ENCODE data around the gene ZNF831. TPM values are rescaled to one million over a fixed set of nuclear protein-coding genes. Genes with fewer than 3 reads are reported as not detected.

Gene ZNF831
- total RNA-seq, 1 experiment from 2014 or later: 0.15 TPM

DNA sequence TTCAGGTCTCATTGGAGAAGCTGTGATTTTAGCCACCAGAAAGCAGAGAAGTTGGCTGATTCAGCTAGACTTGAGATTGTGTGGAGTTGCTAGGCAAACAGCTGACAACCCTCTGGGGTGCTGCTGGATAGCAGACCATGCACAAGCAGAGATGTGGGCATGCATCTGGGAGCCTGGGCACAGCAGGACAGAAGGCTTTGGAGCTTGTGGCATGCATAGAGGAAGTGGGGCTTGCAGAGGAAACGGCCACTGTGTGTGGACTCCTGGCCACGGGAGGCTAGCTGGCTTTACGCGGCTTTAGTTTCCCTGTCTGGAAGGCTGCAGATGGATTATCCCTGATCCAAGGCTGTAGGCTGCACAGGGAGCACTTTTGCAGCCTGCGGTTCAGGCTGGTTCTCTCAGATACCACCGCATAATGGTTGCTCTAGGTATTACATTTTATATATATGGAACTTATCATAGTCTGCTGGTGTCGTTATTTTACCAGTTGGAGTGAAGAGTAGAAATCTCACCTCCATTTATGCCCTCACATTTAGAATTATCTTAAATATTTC lies 10.4 kb downstream of the ZNF831 start:
- Histone ChIP-seq H3K36me3 (ENCODE audit: control insufficient read depth in 1 of 2, insufficient read depth in 2 of 2, low read length in 2 of 2) (no peaks in the 10 kb centered on the region), H3K9ac (ENCODE audit: low read length) (no peak overlapping the region), H3K27ac (ENCODE audit: low read depth, low read length) (no peak overlapping the region), H3K4me1 (ENCODE audit: control insufficient read depth in 1 of 2, insufficient read depth in 2 of 2, low read length in 2 of 2) (no peaks in the 10 kb centered on the region), H3K79me2 (ENCODE audit: insufficient read depth, low read length) (no peaks in the 10 kb centered on the region), H3K9me3 (ENCODE audit: control insufficient read depth in 1 of 2, insufficient read depth in 1 of 2, low read depth in 1 of 2, low read length in 2 of 2) (no peaks in the 10 kb centered on the region), H3K9me2 (ENCODE audit: insufficient read depth) (no peaks in the 10 kb centered on the region), H2AFZ (ENCODE audit: low read depth, low read length, poor library complexity, severe bottlenecking) (no peak overlapping the region), H3K27me3 (ENCODE audit: insufficient read depth, low read length) (peaks cover 43% of the 10 kb centered on the region), H3K4me2 (ENCODE audit: low read length) (no peak overlapping the region), H4K20me1 (ENCODE audit: insufficient read depth) (peaks cover 3% of the 10 kb centered on the region; the same call in 1 of the 2 replicates), H3K4me3 (replicated peaks in 1 of 2; ENCODE audit: low read depth in 1 of 2, low read length in 2 of 2) (no peak overlapping the region)
- DNase-seq (ENCODE audit: low read depth, low spot score) (no peak), ATAC-seq (no peak)
- CTCF ChIA-PET: no interaction called here
- no TSS peak for BruUV-seq (replicated peaks)
- intact Hi-C loops (cut with micrococcal nuclease): no loop called here
- TF ChIP-seq POLR2A (IDR thresholded peaks at IDR 0.05; ENCODE audit: borderline replicate concordance, extremely low read depth, insufficient read depth, insufficient read length) (no peak), ELF1 (IDR thresholded peaks at IDR 0.05; ENCODE audit: borderline replicate concordance, low read depth) (no peak), MAX (IDR thresholded peaks at IDR 0.05) (no peak), FOSL1 (IDR thresholded peaks at IDR 0.05; ENCODE audit: low read depth) (no peak), EZH2 (IDR thresholded peaks at IDR 0.05) (no peak), SRF (IDR thresholded peaks at IDR 0.05; ENCODE audit: low read depth) (no peak)
- RAD21 ChIA-PET (ENCODE audit: low non-redundant PET in 1 of 2, low total read pairs in 2 of 2, uncharacterized antibody in 2 of 2, unreplicated experiment in 2 of 2): no interaction called here
- POLR2A ChIA-PET: no interaction called here

DNA sequence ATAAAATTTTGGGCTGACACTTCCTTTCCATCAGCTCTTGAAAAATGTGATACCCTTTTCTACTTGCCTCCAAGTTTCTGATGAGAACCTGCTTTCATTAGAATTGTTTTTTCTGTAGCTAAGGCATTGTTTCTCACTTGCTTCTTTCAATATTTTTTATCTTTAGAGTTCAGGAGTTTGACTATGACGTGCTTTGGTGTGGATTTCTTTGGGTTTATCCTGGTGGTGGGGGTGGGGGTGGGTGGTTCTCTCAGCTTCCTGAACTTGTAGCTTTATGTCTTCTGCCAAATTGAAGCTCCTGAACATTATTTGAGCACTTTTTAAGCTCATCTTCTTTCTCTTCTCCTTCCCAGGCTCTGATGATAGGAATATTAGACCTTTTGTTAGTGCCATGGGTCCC lies 11.4 kb downstream of the ZNF831 start:
- intact Hi-C loops (cut with micrococcal nuclease): loop anchor here (1.0 kb wide), 1 partner anchor 76 kb away; no protein-coding TSS in a partner anchor
- H3K36me3 ChIP-seq (ENCODE audit: control insufficient read depth in 1 of 2, insufficient read depth in 2 of 2, low read length in 2 of 2): no peaks in the 10 kb centered on the region
- peaks cover 40% of the 10 kb centered on the region for H3K27me3 ChIP-seq (ENCODE audit: insufficient read depth, low read length)
- no peaks in the 10 kb centered on the region for H3K9me3 ChIP-seq (ENCODE audit: control insufficient read depth in 1 of 2, insufficient read depth in 1 of 2, low read depth in 1 of 2, low read length in 2 of 2)
- H3K9ac ChIP-seq (ENCODE audit: low read length): no peak overlapping the region
- no peak for DNase-seq (ENCODE audit: low read depth, low spot score)
- H2AFZ ChIP-seq (ENCODE audit: low read depth, low read length, poor library complexity, severe bottlenecking): no peak overlapping the region
- H3K79me2 ChIP-seq (ENCODE audit: insufficient read depth, low read length): no peaks in the 10 kb centered on the region
- H3K27ac ChIP-seq (ENCODE audit: low read depth, low read length): no peak overlapping the region
- BruUV-seq (replicated peaks): no TSS peak
- no peak for TF ChIP-seq SIN3A (IDR thresholded peaks at IDR 0.05; ENCODE audit: low read depth)
- TF ChIP-seq, protein P1, sequence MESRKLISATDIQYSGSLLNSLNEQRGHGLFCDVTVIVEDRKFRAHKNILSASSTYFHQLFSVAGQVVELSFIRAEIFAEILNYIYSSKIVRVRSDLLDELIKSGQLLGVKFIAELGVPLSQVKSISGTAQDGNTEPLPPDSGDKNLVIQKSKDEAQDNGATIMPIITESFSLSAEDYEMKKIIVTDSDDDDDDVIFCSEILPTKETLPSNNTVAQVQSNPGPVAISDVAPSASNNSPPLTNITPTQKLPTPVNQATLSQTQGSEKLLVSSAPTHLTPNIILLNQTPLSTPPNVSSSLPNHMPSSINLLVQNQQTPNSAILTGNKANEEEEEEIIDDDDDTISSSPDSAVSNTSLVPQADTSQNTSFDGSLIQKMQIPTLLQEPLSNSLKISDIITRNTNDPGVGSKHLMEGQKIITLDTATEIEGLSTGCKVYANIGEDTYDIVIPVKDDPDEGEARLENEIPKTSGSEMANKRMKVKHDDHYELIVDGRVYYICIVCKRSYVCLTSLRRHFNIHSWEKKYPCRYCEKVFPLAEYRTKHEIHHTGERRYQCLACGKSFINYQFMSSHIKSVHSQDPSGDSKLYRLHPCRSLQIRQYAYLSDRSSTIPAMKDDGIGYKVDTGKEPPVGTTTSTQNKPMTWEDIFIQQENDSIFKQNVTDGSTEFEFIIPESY (IDR thresholded peaks at IDR 0.05; ENCODE audit: extremely low read depth, insufficient replicate concordance, low read length): no peak
- TF ChIP-seq CTCF (IDR thresholded peaks at IDR 0.05 in 2 of 3, conservative IDR thresholded peaks at IDR 0.05 in 1 of 3; ENCODE audit: borderline replicate concordance in 1 of 3, insufficient read depth in 1 of 3, low read depth in 2 of 3, low read length in 2 of 3): no peak
- TF ChIP-seq POLR2AphosphoS5 (IDR thresholded peaks at IDR 0.05; ENCODE audit: low read depth, low read length): no peak
- no peaks in the 10 kb centered on the region for H3K4me1 ChIP-seq (ENCODE audit: control insufficient read depth in 1 of 2, insufficient read depth in 2 of 2, low read length in 2 of 2)
- no peak for ATAC-seq
- no peak overlapping the region for H3K4me2 ChIP-seq (ENCODE audit: low read length)
- CTCF ChIA-PET: no interaction called here
- RAD21 ChIA-PET (ENCODE audit: low non-redundant PET in 1 of 2, low total read pairs in 2 of 2, uncharacterized antibody in 2 of 2, unreplicated experiment in 2 of 2): no interaction called here
- H3K4me3 ChIP-seq (replicated peaks in 1 of 2; ENCODE audit: low read depth in 1 of 2, low read length in 2 of 2): no peak overlapping the region
- no peaks in the 10 kb centered on the region for H3K9me2 ChIP-seq (ENCODE audit: insufficient read depth)
- H4K20me1 ChIP-seq (ENCODE audit: insufficient read depth): peaks cover under 1% of the 10 kb centered on the region; the same call in 1 of the 2 replicates
- POLR2A ChIA-PET: interaction anchor here (0.6 kb wide), 1 partner anchor 330 kb away, joined by 3 read pairs; no protein-coding TSS in a partner anchor
